HG02884 (cell line): ENCODE results near the gene OSBPL5.
"Not testable (repeated sequence)": the region's sequence is repeated elsewhere in the genome, so short reads cannot be mapped to it uniquely, and the experiment has no call there.

Experiments
- ATAC-seq: cut with Tn5 transposase; IDR thresholded peaks from one replicate; pipeline ENCODE4 v1.9.1; 2021; ENCODE audit warnings: mild to moderate bottlenecking, moderate library complexity; ENCODE audit not compliant: unreplicated experiment

Gene OSBPL5

GRCh38 chr11:3089236-3090061 is 75.7 kb downstream of the OSBPL5 start:
- ATAC-seq: no peak

DNA sequence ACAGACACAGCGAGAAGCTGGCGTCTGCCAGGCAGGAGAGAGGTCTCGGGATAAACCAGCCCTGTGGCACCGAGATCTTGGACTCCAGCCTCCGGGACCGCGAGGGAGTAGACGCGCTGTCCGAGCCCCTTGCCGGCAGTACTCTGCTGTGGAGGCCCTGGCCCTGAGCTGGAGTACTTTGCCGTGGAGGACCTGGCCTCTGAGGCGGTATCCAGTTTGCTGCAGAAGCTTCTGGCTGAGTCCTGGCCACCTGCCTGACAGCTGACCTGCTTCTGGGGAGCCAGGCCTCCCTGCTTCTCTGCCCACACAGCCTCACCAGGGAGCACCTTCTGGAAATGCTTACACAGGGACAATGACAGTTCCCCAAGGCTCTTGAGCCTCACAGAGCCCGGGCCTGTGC is 76.3 kb downstream of the OSBPL5 start:
- no peak for ATAC-seq

DNA sequence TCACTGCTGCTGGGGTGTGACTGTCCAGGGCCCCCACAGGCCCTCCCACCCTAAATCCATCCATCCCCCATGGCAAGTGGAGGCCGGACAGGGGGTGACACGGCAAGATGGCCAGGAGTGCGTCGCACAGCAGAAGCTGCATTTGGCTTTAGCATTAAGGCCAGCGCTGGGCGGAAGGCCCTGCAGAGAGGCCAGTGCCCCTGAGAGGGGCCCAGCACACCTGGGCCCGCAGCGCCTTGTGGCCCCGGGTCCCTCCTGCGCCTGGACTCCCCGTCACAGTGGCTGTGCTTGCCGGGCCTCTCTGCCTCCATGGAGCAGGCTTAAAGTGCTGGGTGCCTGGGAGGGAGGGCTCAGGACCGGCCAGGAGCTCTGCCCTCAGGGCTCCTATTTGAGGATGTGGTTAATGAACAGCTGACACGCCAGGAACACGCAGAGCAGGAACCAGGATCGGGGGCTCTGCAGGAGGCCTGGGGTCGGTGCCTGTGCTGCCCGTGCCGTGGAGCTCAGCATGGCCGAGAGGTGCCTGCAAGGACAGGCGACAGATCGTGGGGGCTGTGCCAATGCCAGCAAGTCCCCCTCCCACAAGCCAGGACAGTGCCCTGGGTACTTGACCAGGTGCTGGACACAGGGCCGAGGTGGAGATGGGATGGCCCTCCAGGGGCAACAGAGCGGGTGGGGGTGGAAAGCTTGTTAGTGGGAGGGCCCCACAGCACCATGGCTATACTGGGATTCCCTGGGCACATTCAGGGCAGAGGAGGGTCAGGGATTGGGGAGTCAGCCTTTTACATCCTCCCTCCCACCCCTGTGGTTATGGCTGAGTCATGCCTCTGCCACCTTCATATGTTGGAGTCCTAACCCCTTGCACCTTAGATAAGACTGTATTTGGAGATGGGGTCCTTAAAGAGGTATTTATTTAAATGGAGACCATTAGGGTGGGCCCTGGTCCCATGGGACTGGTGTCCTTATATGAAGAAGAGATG is 77.0 kb downstream of the OSBPL5 start:
- no peak for ATAC-seq

DNA sequence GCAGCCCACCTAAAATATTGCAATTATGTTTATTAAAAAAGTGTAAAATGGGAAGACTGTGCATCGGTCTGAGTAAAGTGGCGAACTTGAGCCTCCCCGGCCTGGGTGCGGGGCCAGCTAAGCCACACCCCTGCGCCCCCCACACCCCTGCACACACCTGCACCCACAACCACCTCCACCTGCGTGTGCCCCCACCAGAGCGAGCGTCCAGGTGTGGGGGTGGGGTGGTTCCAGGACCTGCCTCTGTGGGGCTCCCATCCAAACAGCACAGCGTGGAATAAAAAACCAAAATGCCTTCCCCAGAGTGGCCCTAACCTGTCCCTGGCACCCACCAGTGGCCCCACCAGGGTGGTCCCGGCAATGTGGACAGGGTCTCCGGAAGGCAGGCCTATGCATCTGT is 77.7 kb downstream of the OSBPL5 start:
- no peak for ATAC-seq

GRCh38 chr11:3086671-3087150 is 78.4 kb downstream of the OSBPL5 start:
- no peak for ATAC-seq

DNA sequence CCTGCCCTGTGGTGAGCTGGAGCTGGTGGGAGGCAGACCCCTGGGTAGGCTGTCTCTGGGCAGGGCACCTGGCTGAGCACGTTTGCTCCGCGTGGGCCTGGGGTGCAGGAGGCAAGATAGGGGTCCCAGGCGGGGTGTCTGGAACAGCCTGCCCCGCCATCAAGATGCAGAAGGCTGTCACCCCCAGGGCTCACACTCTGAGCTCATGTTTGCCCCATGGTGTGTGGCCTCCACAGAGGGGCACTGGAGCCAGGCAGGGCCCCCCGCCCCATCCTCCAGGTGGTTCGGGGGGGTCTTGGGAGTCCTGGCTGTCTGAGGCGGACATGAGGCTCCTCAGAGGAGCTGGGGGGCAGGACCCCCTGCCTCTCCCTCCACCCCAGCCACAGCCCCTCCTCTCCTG is 79.0 kb downstream of the OSBPL5 start:
- no peak for ATAC-seq

DNA sequence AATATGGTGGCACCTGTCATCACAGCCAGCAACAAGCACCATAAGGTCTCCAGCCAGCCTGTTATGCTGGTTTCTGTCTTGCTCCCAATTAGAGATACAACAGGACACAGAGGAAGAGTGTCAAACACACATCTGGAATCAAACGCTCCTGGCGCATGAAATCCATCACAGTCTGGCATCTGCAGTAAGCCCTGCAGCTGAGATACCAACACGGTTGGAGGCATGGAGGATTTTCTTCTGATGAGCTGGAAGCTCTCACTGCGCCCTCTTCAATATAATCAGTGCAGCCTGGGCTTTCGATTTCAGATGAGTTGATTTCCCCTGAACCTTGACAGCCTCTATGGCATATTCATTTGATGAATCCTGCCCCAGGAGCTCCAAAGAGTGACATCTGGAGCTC is 80.1 kb downstream of the OSBPL5 start:
- ATAC-seq: no peak

DNA sequence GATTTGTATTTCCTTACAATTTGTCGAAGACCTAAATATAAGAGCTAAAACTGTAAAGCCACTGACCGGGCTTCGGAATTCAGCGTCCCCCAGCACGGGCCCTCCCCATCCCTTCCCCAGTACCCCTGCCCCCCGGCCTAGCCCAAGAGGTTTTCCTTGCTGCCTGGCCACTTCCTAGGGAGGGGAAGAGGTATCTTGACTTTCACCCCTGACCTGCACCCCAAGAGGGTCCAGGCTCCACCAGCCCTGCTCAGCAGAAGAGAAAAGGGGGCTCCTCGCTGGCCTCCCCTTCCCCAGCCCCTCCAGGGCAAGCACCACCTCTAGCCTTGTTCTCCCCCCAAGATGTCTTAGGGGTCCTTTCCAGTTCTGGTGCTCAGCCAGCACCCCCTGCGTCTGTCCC is 81.8 kb downstream of the OSBPL5 start:
- ATAC-seq: no peak

DNA sequence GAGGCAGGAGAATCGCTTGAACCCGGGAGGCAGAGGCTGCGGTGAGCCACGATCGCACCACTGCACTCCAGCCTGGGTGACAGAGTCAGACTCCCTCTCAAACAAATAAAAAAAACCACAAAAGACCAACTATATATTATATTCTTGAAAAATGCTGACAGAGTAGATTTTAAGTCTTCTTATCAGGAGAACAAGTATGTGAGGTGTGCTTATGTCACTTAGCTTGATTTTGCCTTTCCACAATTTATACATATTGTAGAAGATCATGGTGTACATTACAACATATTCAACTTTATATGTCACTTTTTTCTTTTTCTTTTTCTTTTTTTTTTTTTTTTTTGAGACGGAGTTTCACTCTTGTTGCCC is 83.7 kb downstream of the OSBPL5 start:
- no peak for ATAC-seq

DNA sequence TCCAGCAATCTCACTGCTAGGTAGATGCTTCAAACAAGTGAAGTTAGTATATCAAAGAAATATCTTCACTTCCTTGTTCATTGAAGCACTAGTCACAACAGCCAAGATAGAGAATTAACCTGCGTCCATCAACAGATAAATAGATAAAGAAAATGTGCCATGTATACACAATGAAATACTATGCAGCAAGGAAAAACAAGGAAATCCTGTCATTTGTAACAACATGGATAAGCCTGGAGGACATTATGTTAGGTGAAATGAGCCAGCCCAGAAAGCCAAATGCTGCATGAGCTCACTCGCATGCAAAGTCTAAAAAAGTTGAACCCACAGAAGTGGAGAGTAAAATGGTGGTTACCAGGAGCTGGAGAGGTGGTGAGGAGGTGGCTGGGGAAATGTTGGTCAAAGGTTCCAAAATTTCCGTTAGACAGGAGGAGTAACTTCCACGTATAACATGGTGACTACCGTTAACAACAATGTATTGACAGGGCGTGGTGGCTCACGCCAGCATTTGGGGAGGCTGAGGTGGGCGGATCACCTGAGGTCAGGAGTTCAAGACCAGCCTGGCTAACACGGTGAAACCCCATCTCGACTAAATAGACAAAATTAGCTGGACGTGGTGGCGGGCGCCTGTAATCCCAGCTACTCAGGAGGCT is 84.3 kb downstream of the OSBPL5 start:
- ATAC-seq: no peak

GRCh38 chr11:3080104-3080503 is 85.0 kb downstream of the OSBPL5 start:
- no peak for ATAC-seq

- no peak for ATAC-seq
Measured at GRCh38 chr11:3077846-3078440, 87.2 kb downstream of the OSBPL5 start.

DNA sequence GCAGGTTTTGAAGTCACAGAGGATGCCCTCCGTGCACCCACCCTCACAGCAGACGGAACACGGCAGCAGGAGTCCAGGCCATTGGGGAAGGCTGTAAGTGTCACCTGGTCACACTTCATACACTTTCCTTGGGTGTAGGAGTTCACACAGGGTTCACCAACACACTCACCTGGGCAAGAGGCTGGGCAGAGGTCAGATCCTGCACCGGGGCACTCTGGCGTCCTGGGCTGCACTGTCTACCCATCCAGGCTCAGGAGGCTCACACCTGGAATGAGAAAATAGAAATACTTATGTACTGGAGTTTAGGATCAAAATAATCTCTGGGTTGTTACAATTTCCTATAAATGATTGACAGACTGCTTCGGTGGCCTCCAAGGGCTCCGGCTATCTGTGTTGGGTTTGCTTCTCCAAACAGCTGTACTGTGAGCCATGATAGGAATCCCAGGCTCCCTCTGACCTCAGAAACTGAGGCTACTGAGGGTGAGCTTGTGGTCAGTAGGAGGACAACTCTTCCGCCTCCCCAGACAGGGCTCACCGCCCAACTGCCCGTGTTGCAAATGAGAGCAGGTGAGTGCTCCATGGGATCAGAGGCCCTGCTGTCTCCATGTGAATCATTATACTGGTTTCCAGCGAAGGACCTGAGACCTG is 87.8 kb downstream of the OSBPL5 start:
- ATAC-seq: no peak

GRCh38 chr11:3074912-3075589 is 90.1 kb downstream of the OSBPL5 start:
- ATAC-seq: no peak

- no peak for ATAC-seq
Measured at GRCh38 chr11:3073029-3073435, 92.1 kb downstream of the OSBPL5 start.

DNA sequence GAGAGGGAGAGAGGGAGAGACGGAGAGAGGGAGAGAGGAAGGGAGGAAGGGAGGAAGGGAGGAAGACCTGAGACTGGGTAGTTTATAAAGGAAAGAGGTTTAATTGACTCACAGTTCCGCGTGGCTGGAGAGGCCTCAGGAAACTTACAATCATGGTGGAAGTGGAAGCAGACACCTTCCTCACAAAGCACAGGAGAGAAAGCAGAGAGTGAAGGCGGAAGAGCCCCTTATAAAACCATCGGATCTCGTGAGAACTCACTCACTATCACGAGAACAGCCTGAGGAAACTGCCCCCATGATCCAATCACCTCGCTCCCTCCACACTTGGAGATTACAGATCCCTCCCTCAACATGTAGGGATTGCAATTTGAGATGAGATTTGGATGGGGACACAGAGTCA is 95.7 kb downstream of the OSBPL5 start:
- ATAC-seq: no peak

- not testable (repeated sequence) for ATAC-seq
Measured at GRCh38 chr11:3066308-3066707, 98.8 kb downstream of the OSBPL5 start.

DNA sequence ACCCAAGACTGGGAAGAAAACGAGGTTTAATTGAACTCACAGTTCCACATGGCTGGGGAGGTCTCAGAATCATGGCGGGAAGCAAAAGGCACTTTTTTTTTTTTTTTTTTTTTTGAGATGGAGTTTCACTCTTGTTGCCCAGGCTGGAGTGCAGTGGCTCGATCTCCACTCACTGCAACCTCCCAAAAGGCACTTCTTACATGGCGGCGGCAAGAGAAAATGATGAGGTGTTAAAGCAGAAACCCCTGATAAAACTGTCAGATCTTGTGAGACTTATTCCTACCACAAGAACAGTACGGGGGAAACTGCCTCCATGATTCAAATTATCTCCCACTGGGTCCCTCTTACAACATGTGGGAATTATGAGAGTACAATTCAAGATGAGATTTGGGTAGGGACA is 100.4 kb downstream of the OSBPL5 start:
- ATAC-seq: not testable (repeated sequence)

GRCh38 chr11:3063876-3064275 is 101.2 kb downstream of the OSBPL5 start:
- ATAC-seq: not testable (repeated sequence)

DNA sequence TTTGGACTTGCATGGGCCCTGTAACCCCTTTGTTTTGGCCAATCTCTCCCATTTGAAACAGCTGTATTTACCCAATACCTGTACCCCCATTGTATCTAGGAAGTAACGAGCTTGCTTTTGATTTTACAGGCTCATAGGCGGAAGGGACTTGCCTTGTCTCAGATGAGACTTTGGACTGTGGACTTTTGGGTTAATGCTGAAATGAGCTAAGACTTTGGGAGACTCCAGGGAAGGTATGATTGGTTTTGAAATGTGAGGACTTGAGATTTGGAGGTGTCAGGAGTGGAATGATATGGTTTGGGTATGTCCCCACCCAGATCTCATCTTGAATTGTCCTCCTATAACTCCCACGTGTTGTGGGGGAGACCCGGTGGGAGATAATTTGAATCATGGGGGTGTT is 101.7 kb downstream of the OSBPL5 start:
- not testable (repeated sequence) for ATAC-seq
